Tibial nerve (tissue), 4 donors: ENCODE data around the gene ADGRG6. TPM values are rescaled to one million over a fixed set of nuclear protein-coding genes. Genes with fewer than 3 reads are reported as not detected.

Experiments used
- DNase-seq, 2 donors: peaks; one replicate each; pipeline ENCODE4 v3.0.0-alpha.2; 2019; ENCODE audit warnings: low spot score in 2 of 2
- H3K27ac ChIP-seq, 4 donors: fragments of 200-600 bp; sonication (generic) in 3 of 4; one replicate each; pipeline ENCODE4 v1.5.1; 2017 to 2019; ENCODE audit warnings: mild to moderate bottlenecking in 1 of 4
- H3K27me3 ChIP-seq, 2 donors: fragments of 200-600 bp; sonication (generic) in 1 of 2; one replicate each; pipeline versions ENCODE4 v1.5.1 to v1.6.0; 2017 to 2019
- H3K36me3 ChIP-seq, 3 donors: fragments of 200-600 bp; sonication (generic); one replicate each; pipeline ENCODE4 v1.5.1; 2018 to 2019
- H3K4me1 ChIP-seq, 4 donors: fragments of 200-600 bp; sonication (generic) in 3 of 4; one replicate each; pipeline ENCODE4 v1.5.1; 2017 to 2019
- H3K4me3 ChIP-seq, 4 donors: fragments of 200-600 bp; sonication (generic) in 3 of 4; one replicate each; pipeline ENCODE4 v1.5.1; 2017 to 2019; ENCODE audit warnings: mild to moderate bottlenecking in 1 of 4, moderate library complexity in 1 of 4
- H3K9me3 ChIP-seq, 4 donors: fragments of 200-600 bp; sonication (generic) in 3 of 4; one replicate each; pipeline ENCODE4 v1.5.1; 2017 to 2019
- CTCF ChIP-seq, 5 experiments: fragments of 200-600 bp in 3 of 5; fragments of 450-650 bp in 2 of 5; sonication (generic) in 3 of 5; IDR thresholded peaks; one replicate each; pipeline ENCODE4 v1.5.1; 2016 to 2019; ENCODE audit warnings: antibody characterized with exemption in 5 of 5, mild to moderate bottlenecking in 3 of 5, moderate library complexity in 2 of 5
- EP300 ChIP-seq, 2 donors: sonication (generic); formaldehyde crosslinking; IDR thresholded peaks; one replicate each; pipeline ENCODE4 v1.6.1; 2017; ENCODE audit warnings: antibody characterized with exemption in 2 of 2, mild to moderate bottlenecking in 1 of 2
- POLR2A ChIP-seq, 2 donors: fragments of 450-650 bp; IDR thresholded peaks; one replicate each; pipeline ENCODE4 v1.6.1; 2017; ENCODE audit warnings: antibody characterized with exemption in 2 of 2, mild to moderate bottlenecking in 2 of 2, moderate library complexity in 2 of 2
- WGBS, 2 donors: methylation state at CpG; one replicate each; pipeline ENCODE4 v1.1.5; 2018; 5-methylcytosine and 5-hydroxymethylcytosine counted together
- total RNA-seq, 4 donors: library from RNA; depleted of rRNA; stranded (reverse); fragments of >200 nt; gene quantifications; one replicate each; pipeline ENCODE4 v1.1.0, GENCODE V29; 2016

The ADGRG6 gene
- 10 to 100 TPM; 35.4 to 59.9 (median 39.1) TPM for total RNA-seq

- Histone ChIP-seq H3K4me3 (peak within 1 kb of the TSS; percentile 49 to 75 (median 65)), H3K9me3 (no peaks in the 10 kb centered on the region), H3K27ac (peak within 1 kb of the TSS; percentile 60 to 88 (median 80)), H3K36me3 (no peaks in the 10 kb centered on the region), H3K4me1 (peaks cover 0 to 38% (median 0%) of the 10 kb centered on the region in 4 donors), H3K27me3 (no peaks in the 10 kb centered on the region)
- no peak for DNase-seq
- WGBS, 2 donors: 0 to 1% methylated on average over 28 to 40 of the region's 69 CpGs
- TF ChIP-seq CTCF (IDR thresholded peaks at IDR 0.05) (peak in 3 of 5 experiments; percentile 11 to 51 (median 33)), EP300 (IDR thresholded peaks at IDR 0.05) (peak in 1 of 2 donors; percentile 63), POLR2A (IDR thresholded peaks at IDR 0.05) (peak in 1 of 2 donors; percentile 42)
These were observed at the start of gene ADGRG6 for GRCh38 chr6:142301651-142302391. TSS of gene ADGRG6 (plus strand) at chr6:142302007. CDS start at chr6:142302330, 323 bp downstream.

- Histone ChIP-seq H3K27me3 (no peaks in the 10 kb centered on the region), H3K27ac (no peak overlapping the region), H3K4me3 (no peak overlapping the region), H3K36me3 (no peaks in the 10 kb centered on the region), H3K9me3 (peaks cover 0 to 3% (median 0%) of the 10 kb centered on the region in 4 donors), H3K4me1 (no peaks in the 10 kb centered on the region)
- TF ChIP-seq CTCF (IDR thresholded peaks at IDR 0.05): no peak
- WGBS, 2 donors: 75 to 81% methylated on average over 6 of the region's 6 CpGs
- DNase-seq: no peak
These were observed 47.3 kb upstream of the ADGRG6 start for GRCh38 chr6:142254513-142254912.

GRCh38 chr6:142255785-142256184 is 46.0 kb upstream of the ADGRG6 start:
- Histone ChIP-seq H3K27ac (no peak overlapping the region), H3K4me1 (no peaks in the 10 kb centered on the region), H3K9me3 (peaks cover 0 to 3% (median 0%) of the 10 kb centered on the region in 4 donors), H3K27me3 (no peaks in the 10 kb centered on the region), H3K36me3 (no peaks in the 10 kb centered on the region), H3K4me3 (no peak overlapping the region)
- WGBS, 2 donors: 62 to 68% methylated on average over 2 of the region's 2 CpGs
- no peak for DNase-seq
- no peak for TF ChIP-seq POLR2A (IDR thresholded peaks at IDR 0.05)
- TF ChIP-seq CTCF (IDR thresholded peaks at IDR 0.05): no peak

GRCh38 chr6:142258305-142258704 is 43.5 kb upstream of the ADGRG6 start:
- no peaks in the 10 kb centered on the region for H3K36me3 ChIP-seq
- 92 to 93% methylated on average over 6 of the region's 6 CpGs for WGBS, 2 donors
- H3K27me3 ChIP-seq: no peaks in the 10 kb centered on the region
- no peak for DNase-seq
- no peaks in the 10 kb centered on the region for H3K4me1 ChIP-seq
- H3K9me3 ChIP-seq: peaks cover 0 to 3% (median 0%) of the 10 kb centered on the region in 4 donors
- no peak overlapping the region for H3K27ac ChIP-seq
- H3K4me3 ChIP-seq: no peak overlapping the region
- no peak for TF ChIP-seq POLR2A (IDR thresholded peaks at IDR 0.05)
- no peak for TF ChIP-seq EP300 (IDR thresholded peaks at IDR 0.05)
- no peak for TF ChIP-seq CTCF (IDR thresholded peaks at IDR 0.05)

- no peak for DNase-seq
- Histone ChIP-seq H3K4me3 (no peak overlapping the region), H3K27ac (no peak overlapping the region), H3K9me3 (peaks cover 0 to 3% (median 0%) of the 10 kb centered on the region in 4 donors), H3K27me3 (no peaks in the 10 kb centered on the region), H3K4me1 (no peaks in the 10 kb centered on the region), H3K36me3 (no peaks in the 10 kb centered on the region)
- TF ChIP-seq EP300 (IDR thresholded peaks at IDR 0.05) (no peak), POLR2A (IDR thresholded peaks at IDR 0.05) (no peak), CTCF (IDR thresholded peaks at IDR 0.05) (no peak)
- 94% methylated on average over 8 of the region's 8 CpGs for WGBS, 2 donors
These were observed 43.0 kb upstream of the ADGRG6 start for GRCh38 chr6:142258757-142259156.
